Transverse colon (tissue), 4 donors: Measurements from ENCODE around the gene KCNT2.

Source experiments
- POLR2AphosphoS5 ChIP-seq, 3 donors: sonication (generic); formaldehyde crosslinking; IDR thresholded peaks; one replicate each; pipeline ENCODE4 v1.6.1; 2016; ENCODE audit warnings: antibody characterized with exemption in 3 of 3
- TF ChIP-seq, protein P1 (sequence below), 5 experiments: fragments of 200-600 bp in 3 of 5; fragments of 450-650 bp in 2 of 5; sonication (generic) in 3 of 5; IDR thresholded peaks; 1 replicate in 2 of 5; 2 replicates in 3 of 5; pipeline ENCODE4 v1.5.1; 2016 to 2017; ENCODE audit warnings: antibody characterized with exemption in 5 of 5, inconsistent platforms in 3 of 5, mild to moderate bottlenecking in 2 of 5, moderate library complexity in 1 of 5

DNA sequence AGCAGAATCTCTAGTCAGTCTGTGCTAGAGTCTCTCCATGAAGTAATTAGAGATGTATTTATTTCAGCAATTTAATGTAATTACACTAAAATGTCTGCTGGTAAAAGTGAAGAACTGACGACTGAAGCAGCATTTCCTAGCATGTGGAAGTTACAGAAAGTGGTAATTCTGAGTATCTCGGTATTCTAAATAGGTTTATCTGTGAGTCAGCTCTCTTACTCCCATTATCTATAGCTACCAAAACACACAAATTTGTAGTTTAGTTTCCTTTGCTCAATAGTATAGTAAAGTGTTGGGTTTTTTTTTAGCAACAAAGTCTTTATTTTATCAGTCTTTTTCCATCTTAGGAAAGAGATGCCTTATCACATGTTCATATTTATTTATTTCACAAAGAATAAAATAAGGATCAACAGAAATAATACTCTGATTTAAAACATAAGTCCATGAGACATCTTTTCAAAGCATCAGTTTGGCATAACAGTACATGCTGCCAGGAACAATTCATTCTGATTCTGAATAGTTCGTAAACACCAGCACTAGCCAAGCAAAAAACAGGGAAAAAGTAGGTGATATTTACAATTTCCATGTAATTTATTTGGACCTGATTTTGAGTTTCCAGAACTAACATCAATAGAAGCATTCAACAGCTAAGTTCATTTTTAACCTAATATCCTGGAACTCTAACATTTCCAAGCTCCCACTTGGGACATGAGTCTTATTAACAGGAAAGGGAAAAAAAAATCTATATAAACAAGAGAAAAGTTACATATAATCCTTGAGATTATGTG, 76.3 kb downstream of the KCNT2 start:
- TF ChIP-seq, protein P1, sequence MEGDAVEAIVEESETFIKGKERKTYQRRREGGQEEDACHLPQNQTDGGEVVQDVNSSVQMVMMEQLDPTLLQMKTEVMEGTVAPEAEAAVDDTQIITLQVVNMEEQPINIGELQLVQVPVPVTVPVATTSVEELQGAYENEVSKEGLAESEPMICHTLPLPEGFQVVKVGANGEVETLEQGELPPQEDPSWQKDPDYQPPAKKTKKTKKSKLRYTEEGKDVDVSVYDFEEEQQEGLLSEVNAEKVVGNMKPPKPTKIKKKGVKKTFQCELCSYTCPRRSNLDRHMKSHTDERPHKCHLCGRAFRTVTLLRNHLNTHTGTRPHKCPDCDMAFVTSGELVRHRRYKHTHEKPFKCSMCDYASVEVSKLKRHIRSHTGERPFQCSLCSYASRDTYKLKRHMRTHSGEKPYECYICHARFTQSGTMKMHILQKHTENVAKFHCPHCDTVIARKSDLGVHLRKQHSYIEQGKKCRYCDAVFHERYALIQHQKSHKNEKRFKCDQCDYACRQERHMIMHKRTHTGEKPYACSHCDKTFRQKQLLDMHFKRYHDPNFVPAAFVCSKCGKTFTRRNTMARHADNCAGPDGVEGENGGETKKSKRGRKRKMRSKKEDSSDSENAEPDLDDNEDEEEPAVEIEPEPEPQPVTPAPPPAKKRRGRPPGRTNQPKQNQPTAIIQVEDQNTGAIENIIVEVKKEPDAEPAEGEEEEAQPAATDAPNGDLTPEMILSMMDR (IDR thresholded peaks at IDR 0.05), result no peak
- TF ChIP-seq POLR2AphosphoS5 (IDR thresholded peaks at IDR 0.05), result no peak
